IMR-90 (cell line): Measurements from ENCODE around the gene COX5B.

Experiments
- CEBPB ChIP-seq: IDR thresholded peaks from 2 replicates; pipeline ENCODE4 v1.6.1; 2012; ENCODE audit warnings: low read depth, low read length, improper control_type of control experiment
- CTCF ChIP-seq: conservative IDR thresholded peaks from 2 replicates; pipeline ENCODE4 v1.5.1; 2012; ENCODE audit warnings: mild to moderate bottlenecking, low read depth, low read length, improper control_type of control experiment
- MXI1 ChIP-seq: IDR thresholded peaks from 2 replicates; pipeline ENCODE4 v1.6.1; 2012; ENCODE audit warnings: low read depth, mild to moderate bottlenecking, low read length, moderate library complexity, borderline replicate concordance
- POLR2A ChIP-seq: IDR thresholded peaks from 2 replicates; pipeline ENCODE4 v1.6.1; 2012; ENCODE audit warnings: mild to moderate bottlenecking, low read depth, low read length
- RFX5 ChIP-seq: IDR thresholded peaks from 2 replicates; pipeline ENCODE4 v1.8.0; 2012; ENCODE audit warnings: low read depth, mild to moderate bottlenecking, low read length, moderate library complexity
- SMC3 ChIP-seq: fragments of 150-350 bp; IDR thresholded peaks from 2 replicates; pipeline ENCODE4 v1.6.1; 2016; ENCODE audit warnings: low read depth, mild to moderate bottlenecking, antibody characterized with exemption, low read length, moderate library complexity

GRCh38 chr2:97663626-97663961 lies 17.7 kb downstream of the COX5B start:
- no peak for TF ChIP-seq CTCF
- TF ChIP-seq MXI1, result no peak
- TF ChIP-seq CEBPB, result no peak
- no peak for TF ChIP-seq SMC3
- TF ChIP-seq POLR2A, result no peak
- TF ChIP-seq RFX5, result no peak
